ENCODE measurements around the gene CCNL1.
"Not testable (repeated sequence)": the region's sequence is repeated elsewhere in the genome, so short reads cannot be mapped to it uniquely, and the experiment has no call there.

CCNL1 gene

GRCh38 chr3:157163217-157163953 is 3.4 kb upstream of the CCNL1 start:
- H3K4me1 ChIP-seq (ENCODE audit: insufficient read depth, low read length, severe bottlenecking), result peaks cover 19% of the 10 kb centered on the region
- no peak overlapping the region for H3K4me2 ChIP-seq (ENCODE audit: low read length)
- H3K9me3 ChIP-seq (ENCODE audit: low read length), result no peaks in the 10 kb centered on the region
- no peaks in the 10 kb centered on the region for H3K9me2 ChIP-seq (ENCODE audit: low read depth, low read length)
- H3K9ac ChIP-seq (ENCODE audit: low read length), result no peak overlapping the region
- H3F3A ChIP-seq (ENCODE audit: insufficient read depth, low read length), result no peaks in the 10 kb centered on the region
- H3K4me3 ChIP-seq (ENCODE audit: low read depth, low read length, poor library complexity, severe bottlenecking), result no peak overlapping the region
- H3K79me2 ChIP-seq (ENCODE audit: insufficient read depth, low read length), result peaks cover 15% of the 10 kb centered on the region
- no peak overlapping the region for H3K27ac ChIP-seq (ENCODE audit: low read depth, low read length, poor library complexity, severe bottlenecking)
- H4K20me1 ChIP-seq (ENCODE audit: insufficient read depth, low read length), result peaks cover 6% of the 10 kb centered on the region
- TF ChIP-seq, protein P1, sequence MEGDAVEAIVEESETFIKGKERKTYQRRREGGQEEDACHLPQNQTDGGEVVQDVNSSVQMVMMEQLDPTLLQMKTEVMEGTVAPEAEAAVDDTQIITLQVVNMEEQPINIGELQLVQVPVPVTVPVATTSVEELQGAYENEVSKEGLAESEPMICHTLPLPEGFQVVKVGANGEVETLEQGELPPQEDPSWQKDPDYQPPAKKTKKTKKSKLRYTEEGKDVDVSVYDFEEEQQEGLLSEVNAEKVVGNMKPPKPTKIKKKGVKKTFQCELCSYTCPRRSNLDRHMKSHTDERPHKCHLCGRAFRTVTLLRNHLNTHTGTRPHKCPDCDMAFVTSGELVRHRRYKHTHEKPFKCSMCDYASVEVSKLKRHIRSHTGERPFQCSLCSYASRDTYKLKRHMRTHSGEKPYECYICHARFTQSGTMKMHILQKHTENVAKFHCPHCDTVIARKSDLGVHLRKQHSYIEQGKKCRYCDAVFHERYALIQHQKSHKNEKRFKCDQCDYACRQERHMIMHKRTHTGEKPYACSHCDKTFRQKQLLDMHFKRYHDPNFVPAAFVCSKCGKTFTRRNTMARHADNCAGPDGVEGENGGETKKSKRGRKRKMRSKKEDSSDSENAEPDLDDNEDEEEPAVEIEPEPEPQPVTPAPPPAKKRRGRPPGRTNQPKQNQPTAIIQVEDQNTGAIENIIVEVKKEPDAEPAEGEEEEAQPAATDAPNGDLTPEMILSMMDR (IDR thresholded peaks at IDR 0.05; ENCODE audit: low read length), result no peak
- no peak for TF ChIP-seq EZH2 (IDR thresholded peaks at IDR 0.05; ENCODE audit: borderline replicate concordance, low read length)
- H2AFZ ChIP-seq (ENCODE audit: low read length), result no peak overlapping the region
- no peaks in the 10 kb centered on the region for H3K27me3 ChIP-seq (ENCODE audit: insufficient read depth, low read length)
- peaks cover 14% of the 10 kb centered on the region for H3K36me3 ChIP-seq (ENCODE audit: insufficient read depth, low read length)

DNA sequence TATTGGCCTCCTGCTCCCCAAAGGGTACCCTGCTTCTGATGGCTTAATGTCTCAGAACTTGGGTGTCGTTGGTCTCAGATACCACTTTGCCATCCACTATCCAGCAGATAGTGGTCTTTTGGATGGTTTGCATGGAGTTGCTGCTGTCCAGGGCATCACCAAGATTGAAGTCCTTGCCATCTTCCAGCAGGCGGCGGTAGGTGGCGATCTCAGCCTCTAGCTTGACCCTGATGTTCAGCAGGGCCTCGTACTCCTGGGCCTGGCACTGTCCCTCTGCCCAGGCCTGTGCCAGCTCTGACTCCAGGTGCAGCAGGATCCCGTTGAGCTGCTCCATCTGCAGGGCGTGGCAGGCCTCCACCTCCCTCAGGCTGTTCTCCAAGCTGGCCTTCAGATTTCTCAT is 2.7 kb upstream of the CCNL1 start:
- peaks cover 27% of the 10 kb centered on the region for H3K4me1 ChIP-seq (ENCODE audit: insufficient read depth, low read length, severe bottlenecking)
- not testable (repeated sequence) for H3F3A ChIP-seq (ENCODE audit: insufficient read depth, low read length); H3K4me2 ChIP-seq (ENCODE audit: low read length); H3K4me3 ChIP-seq (ENCODE audit: low read depth, low read length, poor library complexity, severe bottlenecking); H3K27ac ChIP-seq (ENCODE audit: low read depth, low read length, poor library complexity, severe bottlenecking); H3K9me2 ChIP-seq (ENCODE audit: low read depth, low read length); H3K9me3 ChIP-seq (ENCODE audit: low read length); H3K27me3 ChIP-seq (ENCODE audit: insufficient read depth, low read length); H2AFZ ChIP-seq (ENCODE audit: low read length); H3K9ac ChIP-seq (ENCODE audit: low read length)
- TF ChIP-seq, protein P1 (IDR thresholded peaks at IDR 0.05; ENCODE audit: low read length), result peak; percentile 65
- H3K79me2 ChIP-seq (ENCODE audit: insufficient read depth, low read length), result peaks cover 22% of the 10 kb centered on the region
- H3K36me3 ChIP-seq (ENCODE audit: insufficient read depth, low read length), result peaks cover 22% of the 10 kb centered on the region
- H4K20me1 ChIP-seq (ENCODE audit: insufficient read depth, low read length), result peaks cover 13% of the 10 kb centered on the region

DNA sequence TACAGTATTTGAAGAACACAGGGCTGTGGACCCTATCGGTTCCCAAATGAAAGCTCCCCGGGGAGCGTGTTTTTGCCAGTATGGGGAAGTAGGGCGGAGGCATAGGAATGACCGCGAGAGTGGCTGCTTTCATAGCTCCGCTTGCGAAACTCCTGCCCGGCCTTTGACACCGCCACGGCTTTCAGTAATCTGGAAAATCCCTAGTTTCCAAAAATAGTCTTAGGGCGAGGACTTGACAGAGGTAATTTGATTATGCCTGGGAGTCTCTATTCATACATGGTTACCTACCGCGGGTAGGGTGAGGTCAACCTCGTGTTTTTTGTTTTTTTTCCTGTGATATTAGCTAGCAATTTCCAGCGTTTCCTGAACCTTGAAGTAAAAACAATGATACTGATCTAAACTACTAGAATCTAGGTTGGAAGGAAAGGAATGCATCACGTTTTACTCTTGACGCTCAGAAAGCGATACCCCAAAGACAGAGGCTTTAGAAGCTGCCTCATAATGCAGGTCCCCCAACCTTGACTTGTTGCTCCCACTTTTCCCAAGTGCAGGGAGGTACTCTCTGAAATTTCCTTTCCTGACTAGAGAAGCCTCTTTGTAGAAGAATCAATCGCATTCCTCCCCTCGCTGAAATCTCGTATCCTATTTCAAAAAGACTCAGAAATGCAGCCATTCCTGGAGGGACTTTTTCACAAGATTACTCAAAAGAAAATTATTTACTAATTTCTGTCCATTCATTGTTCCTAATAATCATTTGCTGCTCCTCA is 894 bp upstream of the CCNL1 start:
- Histone ChIP-seq H3K4me2 (ENCODE audit: low read length) (peak overlapping the region; percentile 98), H3F3A (ENCODE audit: insufficient read depth, low read length) (no peaks in the 10 kb centered on the region), H3K9me3 (ENCODE audit: low read length) (no peaks in the 10 kb centered on the region), H3K9me2 (ENCODE audit: low read depth, low read length) (no peaks in the 10 kb centered on the region), H3K4me1 (ENCODE audit: insufficient read depth, low read length, severe bottlenecking) (peaks cover 45% of the 10 kb centered on the region), H3K79me2 (ENCODE audit: insufficient read depth, low read length) (peaks cover 40% of the 10 kb centered on the region), H2AFZ (ENCODE audit: low read length) (0 out of 2 replicates have a peak overlapping the region, but pooled peaks have one; percentile 9), H3K27me3 (ENCODE audit: insufficient read depth, low read length) (no peaks in the 10 kb centered on the region), H3K9ac (ENCODE audit: low read length) (peak overlapping the region; percentile 94), H4K20me1 (ENCODE audit: insufficient read depth, low read length) (peaks cover 24% of the 10 kb centered on the region), H3K4me3 (ENCODE audit: low read depth, low read length, poor library complexity, severe bottlenecking) (peak overlapping the region; percentile 81), H3K27ac (ENCODE audit: low read depth, low read length, poor library complexity, severe bottlenecking) (peak overlapping the region; percentile 91), H3K36me3 (ENCODE audit: insufficient read depth, low read length) (peaks cover 40% of the 10 kb centered on the region)
- no peak for TF ChIP-seq EZH2 (IDR thresholded peaks at IDR 0.05; ENCODE audit: borderline replicate concordance, low read length)
- TF ChIP-seq, protein P1 (IDR thresholded peaks at IDR 0.05; ENCODE audit: low read length), result 0 out of 2 replicates have a peak, but pooled peaks have one; percentile 2
